LoVo (cell line): ENCODE measurements around the gene CHRDL2.

Source experiments
- DNase-seq: peaks from one replicate; pipeline ENCODE4 v3.0.0-alpha.2; 2016; ENCODE audit warnings: low spot score

Gene CHRDL2

GRCh38 chr11:74710281-74710938 lies 20.8 kb downstream of the CHRDL2 start:
- no peak for DNase-seq

- no peak for DNase-seq
Observed at GRCh38 chr11:74709175-74709574, 22.1 kb downstream of the CHRDL2 start.

GRCh38 chr11:74707602-74708510 lies 23.4 kb downstream of the CHRDL2 start:
- no peak for DNase-seq

DNA sequence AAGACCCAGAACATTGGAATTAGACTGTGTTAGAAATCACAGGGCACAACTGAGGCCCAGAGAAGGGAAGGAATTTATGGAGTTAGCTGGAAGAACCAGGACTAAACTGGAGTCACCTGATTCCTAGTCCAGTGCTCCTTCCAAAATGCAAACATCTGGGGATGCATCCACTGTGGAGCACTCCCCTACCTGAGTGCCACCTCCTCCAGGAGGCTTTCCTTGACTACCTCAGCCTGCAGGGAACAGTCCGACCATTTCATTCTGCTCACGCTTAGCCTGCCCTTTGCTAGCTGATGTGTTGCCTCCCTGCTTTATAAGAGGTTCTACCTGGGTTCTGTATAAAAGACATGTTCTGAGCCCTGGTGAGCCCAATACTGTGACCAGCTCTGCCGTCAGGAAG lies 24.0 kb downstream of the CHRDL2 start:
- no peak for DNase-seq

- DNase-seq = no peak
Observed at GRCh38 chr11:74703211-74703610, 28.0 kb downstream of the CHRDL2 start.

GRCh38 chr11:74702383-74703007 lies 28.7 kb downstream of the CHRDL2 start:
- DNase-seq = peak; percentile 75

DNA sequence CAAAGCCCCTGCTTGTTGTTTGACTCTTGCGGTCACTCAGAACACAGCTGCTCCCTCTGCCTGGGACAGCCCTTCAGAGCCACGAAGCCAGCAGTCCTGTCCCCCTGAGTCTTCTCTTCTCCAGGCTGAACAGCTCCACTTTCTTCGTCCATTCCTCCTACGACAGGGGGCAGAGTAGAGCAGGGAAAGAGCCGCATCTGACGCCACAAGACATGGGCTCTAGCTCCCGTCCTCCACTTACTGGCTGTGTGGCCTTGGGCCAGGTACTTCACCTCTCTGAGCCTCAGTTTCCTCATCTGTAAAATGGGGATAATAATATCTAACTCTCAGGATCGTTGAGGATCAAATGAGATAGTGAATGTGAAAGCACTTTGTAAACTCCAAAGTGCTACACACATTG lies 29.9 kb downstream of the CHRDL2 start:
- DNase-seq = no peak

DNA sequence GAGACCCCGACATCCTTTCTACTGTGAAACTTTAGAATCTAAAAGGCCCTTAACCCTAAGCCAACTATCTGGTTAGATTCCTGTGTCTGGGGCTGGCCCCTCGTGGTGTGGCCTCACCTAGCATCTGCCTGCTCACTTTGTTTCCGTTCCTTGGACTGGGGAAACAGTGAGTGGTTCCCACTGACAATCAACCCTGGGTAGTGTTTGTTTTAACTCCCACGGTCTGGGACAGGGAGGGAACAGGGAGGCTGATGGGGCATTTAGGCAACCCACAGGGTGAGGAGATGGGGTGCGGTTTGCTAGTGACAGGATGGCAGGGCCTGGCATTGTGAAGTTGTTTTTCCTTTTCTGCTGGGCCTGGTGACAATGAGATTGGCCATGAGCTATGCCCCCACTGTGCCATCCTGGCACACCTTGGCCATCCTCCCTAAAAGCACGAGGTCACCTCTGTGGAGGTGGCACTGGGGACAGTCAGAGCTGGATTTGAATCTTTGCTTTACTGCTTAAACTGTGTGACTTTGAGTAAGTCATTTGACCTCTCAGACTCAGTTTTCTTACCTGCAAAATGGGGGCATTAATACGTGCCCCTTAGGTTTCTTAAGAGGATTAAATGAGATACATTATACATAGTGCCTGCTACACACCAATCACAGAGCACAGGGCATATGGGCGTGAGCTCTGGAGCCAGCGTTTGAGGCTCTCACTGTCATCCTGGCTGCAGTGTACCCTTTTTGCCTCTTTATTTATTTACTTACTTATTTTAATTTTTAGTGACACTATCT lies 31.4 kb downstream of the CHRDL2 start:
- no peak for DNase-seq

DNA sequence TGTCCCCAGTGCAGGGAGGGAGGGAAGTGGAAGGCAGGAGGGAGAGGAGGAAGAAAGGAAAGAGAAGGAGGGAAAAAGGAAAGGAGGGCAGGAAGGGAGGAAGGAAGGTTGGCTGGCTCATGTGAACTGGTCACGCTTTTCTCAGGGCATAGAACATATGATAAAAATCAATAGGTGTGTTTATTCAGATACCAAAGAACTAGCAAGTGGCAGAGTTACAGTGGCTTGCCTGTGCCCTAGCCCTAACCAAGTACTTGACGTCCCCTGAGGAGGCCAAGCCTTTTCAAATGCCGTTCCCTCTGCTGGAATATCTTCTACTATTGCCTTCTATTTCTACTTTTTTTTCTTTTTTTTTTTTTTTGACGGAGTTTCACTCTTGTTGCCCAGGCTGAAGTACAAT lies 33.5 kb downstream of the CHRDL2 start:
- no peak for DNase-seq

- no peak for DNase-seq
Observed at GRCh38 chr11:74696939-74697675, 34.1 kb downstream of the CHRDL2 start.

- DNase-seq = no peak
Observed at GRCh38 chr11:74696500-74696899, 34.7 kb downstream of the CHRDL2 start.

DNA sequence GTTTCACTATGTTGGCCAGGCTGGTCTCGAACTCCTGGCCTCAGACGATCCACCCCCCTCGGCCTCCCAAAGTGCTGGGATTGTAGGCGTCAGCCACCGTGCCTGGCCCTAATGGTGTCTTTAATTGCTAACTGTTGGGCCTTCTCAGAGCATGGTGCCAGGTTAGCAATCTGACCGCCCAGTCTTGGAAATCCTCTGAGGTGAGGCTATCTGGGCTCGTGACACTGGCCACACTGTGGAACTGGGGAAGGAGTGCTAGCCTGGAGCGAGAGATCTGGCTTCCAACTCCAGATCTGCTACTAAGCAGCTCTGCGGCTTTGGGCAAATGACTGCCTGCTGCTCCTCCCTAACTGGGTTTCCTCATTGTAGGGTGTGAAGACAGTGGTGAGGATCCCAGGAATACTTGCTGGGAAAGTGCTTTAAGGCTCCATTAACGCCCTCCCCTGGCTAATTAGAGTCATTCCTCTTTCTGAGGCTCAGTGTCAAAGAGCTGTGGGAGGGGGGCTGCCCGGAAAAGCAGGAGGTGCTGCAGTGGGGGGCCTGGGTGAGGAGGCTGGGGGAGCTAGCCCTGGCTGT lies 35.4 kb downstream of the CHRDL2 start:
- DNase-seq = no peak

DNA sequence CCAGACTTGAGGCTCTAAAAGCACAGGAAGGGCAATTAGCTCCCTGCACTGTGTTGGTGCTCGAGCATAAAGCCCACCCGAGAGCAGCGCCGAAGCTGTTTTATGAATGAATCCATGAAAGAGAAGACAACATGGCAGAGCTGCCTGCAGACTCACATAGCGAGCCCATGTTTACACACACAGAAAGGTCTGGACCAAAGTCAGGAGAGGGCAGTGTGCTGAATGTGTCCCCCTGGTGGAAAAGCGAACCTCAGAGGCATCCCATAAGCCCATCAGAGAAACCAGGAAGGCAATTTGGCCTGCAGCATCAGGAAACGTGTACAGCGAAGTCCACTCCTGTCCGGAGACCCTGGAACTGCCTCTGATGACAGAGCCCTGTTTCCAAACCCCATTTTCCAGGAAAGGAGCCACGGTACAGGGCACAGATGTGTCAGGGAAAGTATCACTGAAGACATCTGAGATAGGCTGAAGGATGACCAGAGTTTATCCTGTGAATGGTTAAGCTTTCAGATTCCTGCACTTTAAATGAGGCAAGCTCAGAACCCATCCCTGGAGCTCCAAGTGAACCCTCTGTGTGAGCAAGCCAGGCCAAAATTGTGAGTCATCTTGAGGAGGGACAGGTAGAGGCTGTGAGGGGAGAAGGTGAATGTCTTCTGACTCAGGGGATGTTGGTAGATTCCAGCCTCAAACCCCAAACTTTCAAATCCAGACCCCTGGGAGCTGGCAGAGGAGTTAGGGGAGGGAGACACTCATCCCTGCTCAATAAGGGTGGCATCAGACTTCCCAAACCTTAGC lies 36.9 kb downstream of the CHRDL2 start:
- no peak for DNase-seq

DNA sequence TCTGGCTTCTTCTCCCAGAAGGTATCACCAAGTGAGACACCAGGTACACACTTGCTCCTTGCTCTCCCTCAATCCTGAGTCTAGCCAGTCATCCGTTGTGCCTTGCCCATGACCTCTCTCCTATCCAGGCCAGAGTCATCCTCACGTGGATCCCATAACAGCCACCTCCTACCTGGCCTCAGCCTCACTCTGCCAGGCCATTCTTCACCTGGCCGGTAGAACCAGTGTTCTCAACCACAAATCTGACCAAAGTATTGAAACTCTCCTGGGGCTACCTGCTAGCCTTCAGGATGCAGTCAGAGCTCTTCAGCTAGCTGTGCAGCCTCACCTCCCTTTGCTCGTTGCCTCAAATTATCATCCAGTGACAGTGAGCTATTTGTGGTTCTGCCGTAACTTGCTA lies 37.7 kb downstream of the CHRDL2 start:
- no peak for DNase-seq

- no peak for DNase-seq
Observed at GRCh38 chr11:74691755-74692154, 39.5 kb downstream of the CHRDL2 start.

- DNase-seq = no peak
Observed at GRCh38 chr11:74689666-74690065, 41.6 kb downstream of the CHRDL2 start.

DNA sequence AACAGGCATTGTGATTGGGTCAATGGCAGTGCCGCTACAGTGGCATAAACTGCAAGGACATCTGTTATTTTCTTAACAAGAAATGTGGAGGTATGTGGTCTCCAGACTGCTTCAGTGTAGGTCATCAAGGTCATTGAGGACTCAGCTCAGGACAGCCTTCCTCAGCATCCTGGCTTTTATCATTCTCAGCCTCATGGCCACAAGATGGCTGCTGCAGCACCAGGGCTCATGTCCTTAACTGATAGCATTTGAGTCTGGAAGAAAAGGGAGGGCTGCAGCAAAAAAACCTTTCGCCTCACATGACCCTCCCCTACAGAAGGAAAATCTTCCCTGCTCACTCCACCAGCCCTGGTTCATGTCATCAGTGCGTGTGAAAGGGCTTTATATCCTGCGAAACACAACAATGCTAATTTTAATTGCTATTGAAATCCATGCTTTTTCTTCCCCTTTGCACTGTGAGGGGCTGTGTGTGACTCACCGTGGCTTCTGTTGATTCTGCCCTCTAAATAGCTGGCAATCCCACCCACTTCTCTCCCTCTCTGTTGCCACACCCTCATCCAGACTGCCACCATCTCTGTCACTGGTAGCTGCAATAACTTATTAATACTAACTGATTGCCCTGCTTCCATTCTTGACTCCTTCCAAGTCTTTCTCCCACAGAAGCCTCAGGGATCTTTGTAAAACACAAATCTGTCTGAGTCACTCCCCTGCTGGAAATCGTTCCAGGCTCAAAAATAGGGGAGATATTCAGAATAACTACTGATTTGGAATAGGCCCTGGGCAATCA lies 43.8 kb downstream of the CHRDL2 start:
- no peak for DNase-seq

DNA sequence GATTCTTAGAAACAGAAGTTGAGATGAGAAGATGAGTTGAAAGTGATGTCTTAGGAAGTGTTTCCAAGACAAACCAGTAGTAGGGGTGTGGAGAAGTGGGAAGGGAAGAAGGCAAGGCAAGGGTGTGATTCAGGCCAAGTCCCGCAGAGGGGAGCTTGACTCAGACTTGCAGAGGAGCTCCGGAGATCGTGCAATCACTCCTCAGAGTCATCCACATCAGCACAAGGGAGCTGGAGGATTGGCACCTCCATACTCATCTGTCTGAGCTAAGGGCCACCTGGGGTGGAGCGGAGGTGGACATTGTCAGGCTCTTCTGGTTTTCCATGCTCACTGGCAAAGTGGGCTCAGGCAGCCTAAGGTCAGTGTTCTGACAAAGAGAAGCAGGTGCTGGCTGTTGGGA lies 44.4 kb downstream of the CHRDL2 start:
- no peak for DNase-seq

DNA sequence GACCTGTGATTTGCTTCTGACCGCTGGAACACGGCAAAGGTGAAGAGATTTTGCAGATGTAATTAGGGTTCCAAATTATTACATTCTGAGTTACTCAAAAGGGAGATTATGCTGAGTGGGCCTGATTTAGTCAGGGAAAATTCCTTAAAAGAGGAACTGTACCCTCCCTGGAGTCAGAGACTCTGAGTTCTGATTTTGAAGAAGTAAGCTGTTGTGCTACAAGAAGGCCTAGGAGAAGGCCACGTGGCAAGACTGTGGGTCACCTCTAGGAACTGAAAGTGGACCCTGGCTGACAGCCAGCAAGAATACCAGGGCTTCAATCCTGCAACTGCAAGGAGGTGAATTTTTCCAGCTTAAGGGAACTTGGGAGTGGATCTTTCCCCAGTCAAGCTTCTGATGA lies 45.3 kb downstream of the CHRDL2 start:
- no peak for DNase-seq

GRCh38 chr11:74685338-74685737 lies 45.9 kb downstream of the CHRDL2 start:
- DNase-seq = no peak
